ENCODE data around the gene F2RL2.

Gene F2RL2, protein sequence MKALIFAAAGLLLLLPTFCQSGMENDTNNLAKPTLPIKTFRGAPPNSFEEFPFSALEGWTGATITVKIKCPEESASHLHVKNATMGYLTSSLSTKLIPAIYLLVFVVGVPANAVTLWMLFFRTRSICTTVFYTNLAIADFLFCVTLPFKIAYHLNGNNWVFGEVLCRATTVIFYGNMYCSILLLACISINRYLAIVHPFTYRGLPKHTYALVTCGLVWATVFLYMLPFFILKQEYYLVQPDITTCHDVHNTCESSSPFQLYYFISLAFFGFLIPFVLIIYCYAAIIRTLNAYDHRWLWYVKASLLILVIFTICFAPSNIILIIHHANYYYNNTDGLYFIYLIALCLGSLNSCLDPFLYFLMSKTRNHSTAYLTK

DNA sequence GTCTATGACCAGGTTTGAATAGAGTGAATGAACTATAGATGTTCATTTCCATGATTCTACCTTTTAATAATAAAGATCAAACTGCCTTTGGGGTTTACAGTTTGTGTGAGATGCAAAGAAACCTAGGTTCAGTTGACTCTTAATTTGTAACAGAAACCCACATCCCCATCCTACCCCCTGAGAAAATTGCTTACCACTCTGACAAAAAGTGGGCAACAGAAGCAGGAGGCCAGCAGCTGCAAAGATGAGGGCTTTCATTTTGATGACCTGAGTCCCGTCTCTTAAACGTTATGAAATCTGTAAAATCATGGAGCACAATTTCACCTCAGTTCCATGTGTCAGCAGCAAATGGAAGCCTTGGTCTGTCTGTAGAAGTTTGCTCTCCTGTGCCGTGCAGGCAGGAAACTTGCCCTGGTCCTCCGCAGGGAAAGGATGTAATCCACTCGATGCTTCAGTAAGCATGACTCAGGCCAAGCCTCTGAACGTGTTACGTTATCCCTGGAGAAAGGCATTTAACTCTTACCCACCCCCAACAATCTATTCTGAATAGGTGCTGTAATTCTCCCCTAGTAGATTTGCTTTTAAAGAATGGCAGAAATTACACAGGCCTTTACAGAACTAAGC lies at the start of gene F2RL2:
F2RL2 (minus strand) TSS at position 431 of the 624 bp plus-strand sequence; CDS start at position 258, 173 bp downstream.
- DNase-seq (ENCODE audit: extremely low read depth in 1 of 2, low read depth in 1 of 2), result no peak

DNA sequence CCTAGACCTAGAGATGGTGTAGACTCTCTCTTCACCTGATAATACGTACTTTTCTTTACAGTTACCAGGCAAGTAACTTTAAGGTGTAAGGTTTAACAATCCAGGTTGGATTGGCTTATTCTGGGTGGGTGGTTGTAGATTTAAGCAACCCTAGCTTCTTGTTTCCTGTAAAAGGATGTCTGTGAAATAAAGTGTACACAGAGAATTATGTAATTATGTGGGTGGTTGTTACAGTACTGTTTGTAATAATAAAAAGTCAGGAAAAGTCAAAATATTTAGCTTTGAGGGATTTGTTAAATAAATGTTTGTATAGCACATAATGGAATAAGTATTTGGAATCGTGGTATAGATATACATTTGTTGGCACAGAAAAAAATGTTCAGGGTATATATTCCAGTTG lies 49.0 kb upstream of the F2RL2 start:
- DNase-seq (ENCODE audit: extremely low read depth in 1 of 2, low read depth in 1 of 2), result no peak

DNA sequence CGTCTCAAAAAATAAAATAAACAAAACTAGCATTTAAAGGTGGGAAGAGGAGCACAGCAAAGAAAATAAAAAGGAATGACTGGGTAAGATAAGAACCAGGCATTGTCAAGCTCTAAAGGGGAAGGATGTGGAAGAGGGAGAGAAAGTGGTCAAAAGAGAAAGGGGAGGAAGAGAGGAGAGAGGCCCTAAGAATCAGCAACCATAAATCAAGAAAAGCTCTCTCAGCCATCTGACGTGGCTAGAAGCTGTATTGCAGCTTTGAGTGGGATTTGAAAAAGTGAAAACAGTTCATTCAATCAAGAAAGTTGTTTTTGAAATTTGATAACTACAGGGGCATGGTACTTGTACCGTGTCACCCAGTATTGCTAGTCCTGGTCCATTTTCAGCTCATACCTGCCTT lies 47.3 kb upstream of the F2RL2 start:
- no peak for DNase-seq (ENCODE audit: extremely low read depth in 1 of 2, low read depth in 1 of 2)

DNA sequence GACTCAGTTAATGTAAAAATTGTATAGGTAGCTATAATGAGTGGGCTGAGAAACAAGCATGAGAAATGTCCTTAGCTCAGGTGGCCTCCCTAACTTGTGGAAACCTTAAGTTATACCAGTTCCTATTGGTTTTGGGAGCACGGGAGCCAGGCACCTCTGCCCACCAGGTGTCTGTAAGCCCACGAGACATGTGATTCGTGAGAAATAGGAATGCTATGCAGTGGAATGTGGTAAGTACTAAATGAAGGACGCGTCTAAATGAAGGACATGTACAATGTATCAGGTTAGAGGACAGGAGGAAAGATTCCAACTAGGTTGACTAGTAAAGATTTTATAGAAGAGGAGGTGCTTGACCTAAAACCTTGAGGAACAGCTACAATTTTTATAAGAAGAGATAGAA lies 46.0 kb upstream of the F2RL2 start:
- no peak for DNase-seq (ENCODE audit: extremely low read depth in 1 of 2, low read depth in 1 of 2)

DNA sequence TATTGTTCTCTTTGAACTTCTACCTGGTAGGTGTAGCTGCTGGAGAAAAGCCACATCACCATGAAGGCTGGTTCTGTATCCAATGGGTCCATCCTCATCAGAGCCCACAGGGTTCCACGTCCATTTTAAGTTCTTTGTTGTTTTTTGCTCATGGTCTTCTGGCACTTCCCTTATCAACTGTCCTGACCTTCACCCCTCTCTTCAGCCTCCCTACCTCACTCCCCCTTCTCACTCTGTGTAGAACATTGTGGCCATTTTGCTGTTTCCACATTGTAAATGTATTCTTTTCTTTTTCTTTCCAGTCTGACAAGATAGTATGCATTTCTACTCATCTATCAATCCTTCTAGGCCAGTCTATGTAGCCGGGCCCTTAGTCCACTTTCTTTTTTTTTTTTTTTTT lies 44.3 kb upstream of the F2RL2 start:
- no peak for DNase-seq (ENCODE audit: extremely low read depth in 1 of 2, low read depth in 1 of 2)

DNA sequence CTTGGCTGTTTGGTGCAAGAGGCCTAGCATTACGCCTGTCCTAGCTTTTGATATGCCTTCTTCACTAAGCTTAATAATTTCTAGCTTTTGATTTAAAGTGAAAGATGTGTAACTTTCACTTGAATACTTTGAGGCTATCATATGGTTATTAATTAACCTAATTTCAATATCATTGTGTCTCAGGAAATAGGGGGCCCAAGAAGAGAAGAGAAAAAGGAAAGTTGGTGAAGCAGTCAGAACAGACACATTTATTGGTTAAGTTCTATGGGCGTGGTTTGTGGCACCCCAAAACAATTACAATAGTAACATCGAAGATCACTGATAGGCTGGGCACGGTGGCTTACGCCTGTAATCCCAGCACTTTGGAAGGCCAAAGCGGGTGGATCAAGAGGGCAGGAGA lies 40.9 kb upstream of the F2RL2 start:
- no peak for DNase-seq (ENCODE audit: extremely low read depth in 1 of 2, low read depth in 1 of 2)

DNA sequence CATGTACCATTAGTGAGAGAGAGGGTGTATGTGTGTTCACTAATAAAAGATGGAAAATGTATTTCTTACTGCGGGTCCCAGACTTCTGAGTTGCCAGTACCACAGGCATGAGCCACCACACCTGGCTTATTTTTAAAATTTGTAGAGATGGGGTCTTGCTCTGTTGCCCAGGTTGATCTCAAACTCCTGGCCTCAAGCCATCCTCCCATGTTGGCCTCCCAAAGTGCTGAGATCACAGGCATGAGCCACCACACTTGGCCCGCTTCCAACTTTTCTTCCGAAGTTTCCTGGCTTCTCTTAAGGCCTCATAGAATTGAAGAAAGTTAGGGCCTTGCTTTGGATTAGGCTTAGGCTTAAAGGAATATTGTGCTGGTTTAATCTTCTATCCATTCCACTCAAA lies 40.4 kb upstream of the F2RL2 start:
- DNase-seq (ENCODE audit: extremely low read depth in 1 of 2, low read depth in 1 of 2), result no peak

DNA sequence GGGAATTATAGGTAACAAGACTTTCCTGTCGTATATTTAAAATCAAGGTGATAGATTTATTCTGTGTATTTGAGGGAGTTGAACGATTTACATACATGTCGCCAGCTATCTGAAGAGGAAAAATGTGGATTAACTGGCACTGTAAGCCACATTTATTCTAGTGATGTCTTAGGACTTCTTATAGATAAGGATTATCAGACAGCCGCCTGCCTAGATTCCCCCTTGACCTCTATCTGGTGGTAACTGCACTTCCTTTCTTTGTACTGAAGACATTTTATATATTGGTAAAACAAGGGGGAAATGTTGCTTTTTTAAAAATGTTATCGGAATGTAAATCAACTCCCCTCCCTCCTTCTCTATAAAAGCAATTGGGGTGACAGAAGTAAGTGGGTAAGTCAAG lies 39.3 kb upstream of the F2RL2 start:
- DNase-seq (ENCODE audit: extremely low read depth in 1 of 2, low read depth in 1 of 2), result no peak

DNA sequence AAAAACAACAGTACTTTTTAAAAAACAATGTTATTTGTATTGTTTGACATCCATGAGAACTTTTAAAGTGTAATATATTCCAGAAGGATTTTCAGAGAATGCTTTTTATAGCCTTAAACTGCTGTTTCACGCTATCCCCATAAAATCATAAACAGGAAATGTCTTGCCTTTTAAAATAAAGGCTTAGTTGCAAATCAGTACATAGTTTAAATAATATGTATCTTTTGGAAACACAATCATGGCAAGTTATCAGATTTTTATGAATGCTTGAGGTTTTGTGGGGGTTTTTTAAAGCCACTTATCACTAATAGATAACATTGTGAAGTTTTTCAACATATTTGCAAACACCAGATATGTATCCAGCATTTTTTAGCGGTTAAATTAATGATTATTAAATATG lies 37.2 kb upstream of the F2RL2 start:
- DNase-seq (ENCODE audit: extremely low read depth in 1 of 2, low read depth in 1 of 2), result no peak

DNA sequence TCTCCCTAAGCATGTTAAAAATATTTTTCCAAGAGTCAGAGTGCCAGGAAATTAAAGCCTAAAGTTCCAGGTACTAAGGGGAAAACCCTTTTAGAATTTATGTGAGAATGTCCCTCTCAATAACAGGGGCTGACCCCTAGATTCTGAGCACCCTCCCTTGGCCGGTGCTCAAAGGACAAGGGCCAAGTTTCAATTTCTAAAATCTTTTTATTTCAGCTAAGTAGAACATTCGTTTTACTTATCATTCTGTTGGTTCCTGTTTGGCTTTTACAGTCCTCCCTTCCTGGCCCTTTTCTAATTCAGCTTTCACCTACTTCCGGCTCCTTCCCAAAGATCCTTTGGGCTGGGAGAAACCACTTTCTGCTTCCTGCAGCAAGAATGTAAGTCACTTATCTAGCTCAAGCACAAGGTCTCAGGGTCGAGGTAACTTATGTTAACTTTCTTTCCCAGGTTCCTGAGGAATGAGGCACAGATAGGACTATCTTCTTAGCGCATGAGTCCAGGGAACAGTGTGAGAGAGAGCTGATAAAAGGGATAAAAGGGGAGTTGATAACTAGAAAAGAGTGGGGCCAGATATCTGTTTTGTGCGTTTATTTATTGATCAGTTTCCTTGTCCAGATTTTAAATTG lies 34.6 kb upstream of the F2RL2 start:
- DNase-seq (ENCODE audit: extremely low read depth in 1 of 2, low read depth in 1 of 2), result no peak

DNA sequence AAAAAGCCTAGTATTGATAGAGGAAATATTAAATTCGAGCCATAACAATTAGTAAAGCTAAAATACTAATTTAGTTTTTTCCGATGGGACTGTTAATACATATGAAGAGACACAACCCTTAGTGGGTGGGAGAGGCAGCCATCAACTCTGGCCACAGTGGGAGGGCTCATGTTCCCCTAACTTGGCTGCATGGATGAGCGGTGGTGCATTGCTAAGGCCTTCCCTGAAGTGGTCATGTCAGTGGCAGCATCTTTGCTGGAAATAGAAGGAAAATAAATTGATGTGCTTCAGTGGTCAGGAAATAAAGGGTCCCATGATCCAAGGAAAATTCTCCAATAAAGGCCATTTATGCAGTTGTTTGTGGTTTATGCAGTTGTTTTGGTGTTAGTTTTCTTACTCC lies 33.9 kb upstream of the F2RL2 start:
- no peak for DNase-seq (ENCODE audit: extremely low read depth in 1 of 2, low read depth in 1 of 2)

DNA sequence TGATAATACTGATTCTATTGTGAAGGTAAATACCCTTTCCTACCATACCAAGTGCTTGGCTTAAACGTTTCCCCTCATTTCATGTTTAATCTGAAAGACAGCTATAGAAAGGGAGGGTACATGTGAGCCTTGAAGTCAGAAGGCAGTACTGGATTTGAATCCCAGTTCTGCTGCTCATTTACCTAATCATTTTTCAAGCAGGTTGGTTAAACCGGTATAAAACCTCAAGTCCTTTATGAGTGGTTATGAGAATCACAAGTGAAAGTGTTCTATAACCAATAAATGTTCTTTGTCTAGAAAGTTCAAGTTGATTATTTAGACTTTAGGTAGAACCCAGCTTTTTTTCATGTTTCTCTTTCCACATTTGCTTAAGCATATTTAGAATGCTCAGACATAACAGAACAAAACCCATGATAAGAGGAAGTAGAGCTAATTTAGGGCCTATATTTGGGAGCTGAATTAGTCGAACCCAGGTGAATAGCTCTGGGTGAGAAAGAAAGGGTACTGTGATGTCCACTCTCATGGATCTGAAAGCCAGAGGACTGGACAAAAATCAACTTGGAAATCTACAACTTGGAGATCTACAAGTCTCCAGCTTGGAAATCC lies 29.7 kb upstream of the F2RL2 start:
- DNase-seq (ENCODE audit: extremely low read depth in 1 of 2, low read depth in 1 of 2), result no peak

DNA sequence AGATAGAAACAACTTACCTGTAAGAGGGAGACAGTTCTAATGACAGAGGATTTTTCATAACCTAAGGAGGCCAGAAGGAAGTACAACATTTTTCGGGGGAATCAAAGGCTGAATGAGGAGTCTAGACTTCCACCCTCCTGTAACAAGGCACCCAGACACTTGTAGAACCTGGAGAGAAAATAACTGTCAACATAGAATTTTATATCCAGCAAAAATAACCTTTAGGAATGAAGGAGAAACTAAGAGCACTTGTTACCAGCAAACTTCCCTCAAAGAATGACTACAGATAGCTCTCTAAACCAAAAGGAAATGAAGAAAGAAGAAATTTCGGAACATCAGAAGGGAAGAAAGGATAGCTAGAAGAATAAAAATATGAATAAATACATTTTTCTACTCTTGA lies 25.9 kb upstream of the F2RL2 start:
- no peak for DNase-seq (ENCODE audit: extremely low read depth in 1 of 2, low read depth in 1 of 2)

DNA sequence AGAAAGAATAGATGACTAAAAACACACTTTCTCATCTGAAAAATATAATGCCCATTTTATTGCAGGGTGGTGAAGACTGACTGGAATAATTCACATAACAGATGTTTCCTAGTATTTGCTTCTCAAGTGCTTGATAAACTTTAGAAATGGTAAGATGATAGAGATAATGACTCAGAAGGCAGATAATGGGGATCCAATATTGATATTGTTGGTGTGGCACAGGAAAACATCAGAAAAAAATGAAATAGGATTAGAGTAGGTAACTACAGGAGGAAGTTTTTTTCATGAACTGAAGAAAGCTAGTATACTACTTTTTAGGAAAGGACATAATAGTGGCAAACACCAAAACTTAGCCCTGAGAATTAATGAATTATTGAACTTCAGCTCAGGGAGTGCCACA lies 20.2 kb upstream of the F2RL2 start:
- no peak for DNase-seq (ENCODE audit: extremely low read depth in 1 of 2, low read depth in 1 of 2)

DNA sequence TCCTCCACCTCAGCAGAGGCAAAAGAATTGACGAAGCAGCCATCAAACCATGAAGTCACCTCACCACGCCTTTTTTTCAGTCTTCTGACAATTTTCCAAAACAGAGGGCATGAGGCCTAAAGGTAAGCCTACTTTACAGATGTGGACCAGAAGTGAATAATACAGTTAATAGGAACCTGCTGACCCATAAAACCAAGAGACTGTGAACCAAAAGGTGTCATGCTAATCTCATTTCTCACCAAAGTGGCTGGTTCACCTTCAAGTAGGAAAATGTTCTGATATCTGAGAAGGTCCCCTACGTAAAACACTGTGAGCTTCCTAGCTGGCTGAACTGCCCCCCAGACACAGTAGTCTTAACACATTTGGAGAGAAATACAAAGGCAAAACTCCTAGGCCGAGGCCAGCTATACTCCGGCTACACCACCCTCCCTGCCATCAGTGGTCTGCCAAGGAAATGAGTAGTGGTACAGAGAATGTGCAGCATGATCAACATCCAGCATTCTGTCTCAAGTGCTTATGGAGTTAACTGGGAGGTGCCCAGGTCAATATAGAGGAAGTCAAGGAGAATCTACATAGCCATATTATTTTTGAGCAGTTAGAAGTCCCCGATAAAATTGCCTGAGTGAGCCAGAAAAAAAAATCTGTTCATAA lies 19.3 kb upstream of the F2RL2 start:
- no peak for DNase-seq (ENCODE audit: extremely low read depth in 1 of 2, low read depth in 1 of 2)

DNA sequence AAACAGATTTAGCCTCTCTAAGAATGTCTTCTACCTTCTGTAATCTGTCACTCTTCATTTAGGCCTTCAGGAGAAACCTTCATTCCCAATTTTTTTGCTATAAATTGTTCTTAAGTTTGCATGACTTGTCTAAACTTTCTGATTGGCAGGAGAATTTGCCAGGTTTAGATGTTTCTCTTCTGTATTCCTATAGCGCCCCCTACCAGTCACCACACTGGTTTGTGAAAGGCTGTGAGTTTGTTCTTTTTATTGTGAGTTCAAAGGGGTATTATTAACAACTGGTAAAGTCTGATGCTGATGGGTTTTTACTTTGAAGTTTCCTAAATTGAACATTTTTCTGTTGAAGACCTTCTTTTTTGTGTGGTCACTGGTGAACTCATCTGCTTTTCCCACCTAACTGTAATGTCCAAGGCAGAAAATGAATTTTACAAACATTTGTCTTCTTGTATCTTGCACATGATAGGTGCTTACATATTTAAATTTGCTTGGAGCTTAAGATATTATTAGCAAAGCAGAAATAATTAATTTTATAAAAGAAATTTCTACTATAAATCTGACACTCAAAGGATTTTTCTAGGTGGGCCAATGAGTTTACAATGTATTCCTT lies 18.4 kb upstream of the F2RL2 start:
- DNase-seq (ENCODE audit: extremely low read depth in 1 of 2, low read depth in 1 of 2), result peak in 1 of 2 donors; percentile 45

DNA sequence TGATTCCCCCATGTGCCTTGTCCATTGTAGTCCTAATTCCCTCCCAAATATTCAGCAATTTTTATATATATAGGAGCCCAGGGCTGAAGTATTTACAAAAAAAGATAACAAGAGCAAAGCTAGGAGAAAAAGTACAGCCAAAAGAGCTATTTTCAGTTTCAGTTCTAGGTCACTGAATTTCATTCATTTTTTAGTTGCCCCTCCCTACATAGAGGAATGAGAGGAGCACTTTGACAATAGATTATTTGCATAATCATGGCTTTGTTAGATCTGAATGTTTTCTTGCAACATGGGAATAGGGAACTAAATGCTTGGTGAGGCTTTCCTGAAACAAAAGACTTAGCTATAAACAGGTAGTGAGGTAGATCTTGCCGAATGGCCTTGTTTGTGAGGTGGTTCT lies 15.3 kb upstream of the F2RL2 start:
- no peak for DNase-seq (ENCODE audit: extremely low read depth in 1 of 2, low read depth in 1 of 2)

DNA sequence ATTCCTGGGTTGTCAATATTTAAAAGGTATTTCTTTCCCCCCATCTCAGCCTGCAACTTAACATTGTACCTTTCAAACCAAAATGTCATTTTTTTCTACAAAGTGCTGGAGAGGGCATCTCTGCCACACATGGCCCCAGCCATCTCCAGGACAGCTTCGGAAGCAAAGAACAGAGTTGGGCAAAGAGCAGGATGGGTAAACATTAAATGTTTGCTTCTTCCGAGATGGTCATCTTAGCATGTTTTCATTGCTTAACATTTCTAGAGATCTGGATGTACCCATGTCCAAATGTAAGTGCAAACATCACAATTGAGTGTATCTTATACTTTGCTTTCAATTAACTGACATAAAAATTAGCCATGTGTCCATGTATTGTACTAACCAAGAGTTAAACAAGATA lies 14.3 kb upstream of the F2RL2 start:
- DNase-seq (ENCODE audit: extremely low read depth in 1 of 2, low read depth in 1 of 2), result no peak

DNA sequence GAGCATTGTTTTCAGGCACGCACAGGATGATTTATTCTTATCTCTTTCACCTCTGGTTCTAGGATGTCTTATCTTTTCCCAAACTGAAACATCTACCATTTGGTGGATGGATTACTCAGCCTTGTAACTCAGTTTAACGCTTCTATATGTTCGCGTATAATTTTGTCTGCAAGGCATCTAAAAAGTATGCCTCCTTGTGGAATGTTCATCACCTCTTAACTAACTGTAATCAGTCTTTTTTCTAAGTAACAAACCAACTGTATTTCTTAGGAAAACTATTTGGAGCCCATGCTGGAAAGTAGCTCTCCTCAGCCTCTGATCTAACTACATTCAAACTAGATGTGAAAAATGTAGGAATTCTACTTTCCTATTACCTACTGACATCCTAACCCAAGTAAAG lies 11.5 kb upstream of the F2RL2 start:
- no peak for DNase-seq (ENCODE audit: extremely low read depth in 1 of 2, low read depth in 1 of 2)

DNA sequence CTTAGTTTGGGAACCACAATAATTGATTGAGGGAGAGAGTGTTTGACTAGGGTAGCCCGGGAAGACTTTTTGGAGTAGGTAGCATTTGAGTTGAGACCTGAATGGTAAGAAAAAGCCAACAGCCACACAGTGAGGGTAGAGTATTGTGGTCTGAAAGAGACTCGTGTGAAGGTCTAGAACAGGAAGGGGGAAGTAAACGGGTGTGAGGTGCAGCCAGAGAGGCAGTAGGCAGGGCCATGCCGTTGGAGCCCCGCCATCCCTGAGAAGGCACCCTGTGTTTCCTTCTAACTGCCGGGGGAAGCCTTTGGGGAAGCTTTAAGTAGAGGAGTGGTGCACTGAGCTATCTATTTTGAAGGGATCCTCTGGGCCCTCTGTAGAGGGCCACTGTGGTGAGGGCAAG lies 3.5 kb upstream of the F2RL2 start:
- no peak for DNase-seq (ENCODE audit: extremely low read depth in 1 of 2, low read depth in 1 of 2)

Data from stimulated activated CD8-positive, alpha-beta memory T cell treated with anti-CD3 and anti-CD28 coated beads, Interleukin-7, amount 100 ng/mL, for 48 hours (primary cell).